ENCODE data around the gene GRB7. TPM values are rescaled to one million over a fixed set of nuclear protein-coding genes. Genes with fewer than 3 reads are reported as not detected.
"Not testable (repeated sequence)": the region's sequence is repeated elsewhere in the genome, so short reads cannot be mapped to it uniquely, and the experiment has no call there.

The GRB7 gene
- total RNA-seq, 6 experiments from 2014 or later = not detected

DNA sequence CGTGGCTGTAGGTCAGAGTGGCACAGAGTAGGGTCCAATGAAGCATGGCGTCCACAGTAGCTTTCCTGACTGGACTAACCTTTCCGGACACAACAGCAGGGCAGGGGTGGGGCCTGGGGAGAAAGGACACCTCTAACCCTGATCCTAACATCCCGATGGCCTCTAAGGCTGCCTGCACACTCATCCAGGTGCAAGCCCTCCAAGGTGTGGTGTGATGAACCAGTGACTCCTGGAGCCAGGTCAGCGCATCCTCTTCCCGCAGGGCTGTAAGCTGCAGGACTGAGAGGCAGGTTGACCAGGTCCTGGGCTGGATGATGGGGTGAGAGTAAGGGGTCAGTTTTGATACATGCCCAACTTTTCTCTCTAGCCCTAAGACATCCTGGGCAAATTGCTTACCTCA lies 41.0 kb upstream of the GRB7 start:
- no peak overlapping the region for H3K27ac Mint-ChIP-seq
- DNase-seq = no peak
- peaks cover 19% of the 10 kb centered on the region for H3K4me1 Mint-ChIP-seq (ENCODE audit: low read depth)
- no peaks in the 10 kb centered on the region for H3K9me3 Mint-ChIP-seq
- TF ChIP-seq, protein P1, sequence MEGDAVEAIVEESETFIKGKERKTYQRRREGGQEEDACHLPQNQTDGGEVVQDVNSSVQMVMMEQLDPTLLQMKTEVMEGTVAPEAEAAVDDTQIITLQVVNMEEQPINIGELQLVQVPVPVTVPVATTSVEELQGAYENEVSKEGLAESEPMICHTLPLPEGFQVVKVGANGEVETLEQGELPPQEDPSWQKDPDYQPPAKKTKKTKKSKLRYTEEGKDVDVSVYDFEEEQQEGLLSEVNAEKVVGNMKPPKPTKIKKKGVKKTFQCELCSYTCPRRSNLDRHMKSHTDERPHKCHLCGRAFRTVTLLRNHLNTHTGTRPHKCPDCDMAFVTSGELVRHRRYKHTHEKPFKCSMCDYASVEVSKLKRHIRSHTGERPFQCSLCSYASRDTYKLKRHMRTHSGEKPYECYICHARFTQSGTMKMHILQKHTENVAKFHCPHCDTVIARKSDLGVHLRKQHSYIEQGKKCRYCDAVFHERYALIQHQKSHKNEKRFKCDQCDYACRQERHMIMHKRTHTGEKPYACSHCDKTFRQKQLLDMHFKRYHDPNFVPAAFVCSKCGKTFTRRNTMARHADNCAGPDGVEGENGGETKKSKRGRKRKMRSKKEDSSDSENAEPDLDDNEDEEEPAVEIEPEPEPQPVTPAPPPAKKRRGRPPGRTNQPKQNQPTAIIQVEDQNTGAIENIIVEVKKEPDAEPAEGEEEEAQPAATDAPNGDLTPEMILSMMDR (IDR thresholded peaks at IDR 0.05) = no peak
- peaks cover 1% of the 10 kb centered on the region; the same call in 1 of the 2 replicates for H3K27me3 Mint-ChIP-seq (ENCODE audit: insufficient read depth)
- no peak overlapping the region for H3K4me3 Mint-ChIP-seq
- no peaks in the 10 kb centered on the region for H3K36me3 Mint-ChIP-seq (ENCODE audit: low read depth)

DNA sequence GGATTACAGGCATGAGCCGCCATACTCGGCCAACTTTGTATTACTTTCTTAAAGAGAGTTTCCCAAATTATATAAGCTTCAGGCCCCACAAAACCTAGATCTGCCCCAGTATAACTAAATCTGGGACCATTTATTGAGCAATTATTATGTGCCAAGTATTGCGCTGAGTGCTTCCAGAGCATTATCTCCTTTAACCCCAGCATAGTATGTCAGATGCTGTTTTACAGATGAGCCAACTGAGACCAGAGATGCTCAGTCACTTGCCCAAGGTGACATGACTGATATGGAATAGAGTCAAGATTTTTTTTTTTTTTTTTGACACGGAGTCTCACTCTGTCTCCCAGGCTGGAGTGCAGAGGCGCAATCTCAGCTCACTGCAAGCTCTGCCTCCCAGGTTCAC lies 39.8 kb upstream of the GRB7 start:
- DNase-seq = no peak
- no peaks in the 10 kb centered on the region for H3K9me3 Mint-ChIP-seq
- H3K27me3 Mint-ChIP-seq (ENCODE audit: insufficient read depth) = peaks cover 1% of the 10 kb centered on the region; the same call in 1 of the 2 replicates
- no peak overlapping the region for H3K27ac Mint-ChIP-seq
- H3K4me3 Mint-ChIP-seq = no peak overlapping the region
- TF ChIP-seq, protein P1 (IDR thresholded peaks at IDR 0.05) = no peak
- peaks cover 31% of the 10 kb centered on the region for H3K4me1 Mint-ChIP-seq (ENCODE audit: low read depth)
- H3K36me3 Mint-ChIP-seq (ENCODE audit: low read depth) = no peaks in the 10 kb centered on the region

DNA sequence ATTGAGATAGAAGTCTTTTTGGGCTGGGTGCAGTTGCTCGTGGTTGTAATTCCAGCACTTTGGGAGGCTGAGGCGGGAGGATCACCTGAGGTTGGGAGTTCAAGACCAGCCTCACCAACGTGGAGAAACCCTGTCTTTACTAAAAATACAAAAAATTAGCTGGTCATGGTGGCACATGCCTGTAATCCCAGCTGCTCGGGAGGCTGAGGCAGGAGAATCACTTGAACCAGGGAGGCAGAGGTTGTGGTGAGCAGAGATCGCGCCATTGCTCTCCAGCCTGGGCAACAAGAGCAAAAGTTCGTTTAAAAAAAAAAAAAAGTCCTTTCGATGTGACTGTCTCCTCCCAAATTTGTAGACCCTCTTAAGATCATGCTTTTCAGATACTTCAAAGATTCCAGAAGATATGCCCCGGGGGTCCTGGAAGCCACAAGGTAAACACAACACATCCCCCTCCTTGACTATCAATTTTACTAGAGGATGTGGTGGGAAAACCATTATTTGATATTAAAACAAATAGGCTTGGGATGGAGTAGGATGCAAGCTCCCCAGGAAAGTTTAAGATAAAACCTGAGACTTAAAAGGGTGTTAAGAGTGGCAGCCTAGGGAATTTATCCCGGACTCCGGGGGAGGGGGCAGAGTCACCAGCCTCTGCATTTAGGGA lies 38.5 kb upstream of the GRB7 start:
- H3K36me3 Mint-ChIP-seq (ENCODE audit: low read depth); DNase-seq; H3K27me3 Mint-ChIP-seq (ENCODE audit: insufficient read depth); H3K9me3 Mint-ChIP-seq: not testable (repeated sequence)
- Mint-ChIP-seq H3K4me1 (ENCODE audit: low read depth) (peaks cover 38% of the 10 kb centered on the region), H3K4me3 (peak overlapping the region; percentile 94), H3K27ac (peak overlapping the region; percentile 85)

DNA sequence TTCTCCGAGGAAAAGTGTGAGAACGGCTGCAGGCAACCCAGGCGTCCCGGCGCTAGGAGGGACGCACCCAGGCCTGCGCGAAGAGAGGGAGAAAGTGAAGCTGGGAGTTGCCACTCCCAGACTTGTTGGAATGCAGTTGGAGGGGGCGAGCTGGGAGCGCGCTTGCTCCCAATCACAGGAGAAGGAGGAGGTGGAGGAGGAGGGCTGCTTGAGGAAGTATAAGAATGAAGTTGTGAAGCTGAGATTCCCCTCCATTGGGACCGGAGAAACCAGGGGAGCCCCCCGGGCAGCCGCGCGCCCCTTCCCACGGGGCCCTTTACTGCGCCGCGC lies 38.0 kb upstream of the GRB7 start, which contains the start of gene ERBB2:
Gene ERBB2 (plus strand): TSS at position 247 of the 330 bp plus-strand sequence. CDS start 175 bp downstream, outside the sequence.
- Mint-ChIP-seq H3K9me3 (no peaks in the 10 kb centered on the region), H3K27ac (peak within 1 kb of the TSS; percentile 85), H3K36me3 (ENCODE audit: low read depth) (no peaks in the 10 kb centered on the region), H3K4me1 (ENCODE audit: low read depth) (peaks cover 42% of the 10 kb centered on the region), H3K4me3 (peak within 1 kb of the TSS; percentile 94), H3K27me3 (ENCODE audit: insufficient read depth) (peaks cover 3% of the 10 kb centered on the region)
- TF ChIP-seq, protein P1 (IDR thresholded peaks at IDR 0.05) = no peak
- peak; percentile 70 for DNase-seq

DNA sequence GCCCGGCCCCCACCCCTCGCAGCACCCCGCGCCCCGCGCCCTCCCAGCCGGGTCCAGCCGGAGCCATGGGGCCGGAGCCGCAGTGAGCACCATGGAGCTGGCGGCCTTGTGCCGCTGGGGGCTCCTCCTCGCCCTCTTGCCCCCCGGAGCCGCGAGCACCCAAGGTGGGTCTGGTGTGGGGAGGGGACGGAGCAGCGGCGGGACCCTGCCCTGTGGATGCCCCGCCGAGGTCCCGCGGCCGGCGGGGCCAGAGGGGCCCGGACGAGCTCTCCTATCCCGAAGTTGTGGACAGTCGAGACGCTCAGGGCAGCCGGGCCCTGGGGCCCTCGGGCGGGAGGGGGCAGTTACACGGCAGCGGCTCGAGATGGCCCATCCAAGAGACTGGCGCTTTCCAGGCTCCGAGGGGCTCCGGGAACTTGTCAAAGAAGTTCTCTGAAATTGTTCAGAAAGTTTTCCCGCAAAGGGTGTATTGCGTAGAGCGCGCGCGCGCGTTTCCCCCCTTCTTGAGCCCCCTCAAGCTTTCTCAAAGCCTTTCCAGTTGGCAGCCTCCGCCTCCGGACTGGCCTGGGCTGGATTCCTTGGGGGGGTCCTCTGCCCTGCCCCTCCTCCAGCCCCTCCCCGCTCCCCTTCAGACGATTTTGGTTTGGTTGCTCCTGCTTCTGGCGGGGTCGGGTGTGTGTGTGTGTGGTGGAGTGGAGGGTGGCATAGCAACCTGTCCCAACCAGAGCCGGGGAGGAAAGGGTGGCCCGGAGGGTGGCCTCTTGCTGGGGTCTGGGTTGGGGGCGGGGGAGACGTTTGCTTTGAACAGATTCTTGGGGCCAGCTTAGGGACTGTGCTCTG lies 37.4 kb upstream of the GRB7 start:
- H3K9me3 Mint-ChIP-seq = no peaks in the 10 kb centered on the region
- H3K4me1 Mint-ChIP-seq (ENCODE audit: low read depth) = peaks cover 43% of the 10 kb centered on the region
- peak overlapping the region; percentile 54; the same call in 1 of the 2 replicates for H3K27ac Mint-ChIP-seq
- peak overlapping the region; percentile 94 for H3K4me3 Mint-ChIP-seq
- TF ChIP-seq, protein P1 (IDR thresholded peaks at IDR 0.05) = no peak; the same call in 1 of the 2 replicates
- DNase-seq = no peak
- peaks cover 3% of the 10 kb centered on the region for H3K27me3 Mint-ChIP-seq (ENCODE audit: insufficient read depth)
- H3K36me3 Mint-ChIP-seq (ENCODE audit: low read depth) = no peaks in the 10 kb centered on the region
